DMS 273 (cell line): ENCODE data around the gene P2RY6.

Experiments
- DNase-seq: peaks from one replicate; lab custom pipeline; 2025; ENCODE audit not compliant: unreplicated experiment; lab: John Stamatoyannopoulos, UW

Gene P2RY6

DNA sequence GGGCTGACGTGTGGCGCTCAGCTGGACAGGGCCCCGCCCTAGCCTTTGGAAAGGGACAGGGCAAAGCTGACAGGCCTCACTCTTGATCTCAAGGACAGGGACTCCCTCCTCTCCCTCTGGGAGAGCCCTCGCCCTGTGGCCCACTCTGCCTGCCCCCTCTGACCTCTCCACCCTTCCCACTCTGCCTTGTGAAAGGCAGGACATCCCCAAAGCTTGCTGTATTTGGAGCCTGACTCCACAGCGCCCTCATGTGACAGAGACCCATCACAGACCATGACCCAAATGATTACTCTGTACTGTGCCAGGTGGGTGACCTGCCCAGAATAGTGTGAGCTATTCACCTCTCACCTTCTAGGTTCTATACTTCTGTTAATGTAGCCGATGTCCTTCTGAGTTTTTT lies 35.3 kb upstream of the P2RY6 start:
- DNase-seq, result peak; percentile 65

GRCh38 chr11:73237471-73238290 lies 34.5 kb upstream of the P2RY6 start:
- no peak for DNase-seq

GRCh38 chr11:73239111-73239521 lies 33.0 kb upstream of the P2RY6 start:
- DNase-seq, result no peak

DNA sequence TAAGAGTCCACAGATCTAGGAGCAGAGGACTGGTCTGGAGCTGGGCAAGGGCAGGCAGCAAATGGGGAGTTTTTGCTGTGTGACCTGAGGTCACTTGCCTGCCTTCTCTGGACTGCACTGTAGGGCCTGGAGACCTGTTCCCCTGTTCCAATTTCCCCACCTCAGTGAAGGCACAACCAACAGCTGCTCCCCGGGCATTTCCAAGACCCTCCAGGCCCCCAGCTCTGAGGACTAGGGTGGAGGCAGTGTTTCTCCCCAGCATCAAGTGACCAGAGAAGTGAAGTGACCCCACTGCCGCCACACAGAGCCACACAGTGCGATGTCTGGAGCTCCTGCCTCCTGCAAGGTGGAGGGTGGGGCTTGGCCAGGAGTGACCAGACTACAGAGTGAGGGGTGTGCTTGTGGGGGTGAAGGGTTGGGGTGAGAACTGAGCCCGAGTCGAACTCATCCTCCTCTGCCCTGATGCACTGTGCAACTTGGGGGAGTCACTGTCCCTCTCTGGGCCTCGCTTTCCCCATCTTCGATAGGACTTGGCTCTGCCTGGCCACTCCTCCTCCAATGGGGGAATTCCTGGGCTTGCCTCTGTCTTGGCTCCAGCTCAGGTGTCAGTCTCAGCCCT lies 32.5 kb upstream of the P2RY6 start:
- no peak for DNase-seq

DNA sequence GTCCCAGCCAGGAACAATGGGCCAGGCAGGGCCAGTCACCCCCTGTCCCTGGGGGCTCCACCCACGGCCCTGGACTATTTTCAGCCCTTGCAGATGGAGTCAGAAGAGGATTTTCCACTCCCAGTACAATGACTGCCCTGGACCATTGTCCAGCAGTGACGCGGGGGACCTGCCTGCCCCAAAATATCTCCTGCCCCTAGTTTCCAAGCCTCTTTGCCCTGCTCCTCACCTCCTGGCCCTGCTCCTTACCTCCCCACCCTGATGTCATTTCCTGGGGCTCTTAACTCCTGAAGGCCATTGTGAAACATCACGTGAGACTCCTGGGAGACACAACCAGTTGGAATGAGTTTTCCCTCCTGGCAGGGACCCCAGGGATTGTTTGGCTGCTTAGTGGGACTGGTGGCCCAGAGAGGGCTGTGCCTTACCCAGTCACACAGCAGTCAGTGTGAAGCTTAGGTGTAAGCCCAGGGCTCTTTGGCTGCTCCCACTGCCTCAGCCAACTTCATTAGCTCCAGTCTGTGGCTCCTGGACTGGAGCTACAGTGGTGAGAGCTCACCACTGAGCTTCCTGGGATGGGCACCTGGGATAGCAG lies 31.9 kb upstream of the P2RY6 start:
- DNase-seq, result no peak

GRCh38 chr11:73241300-73241699 lies 30.8 kb upstream of the P2RY6 start:
- DNase-seq, result no peak

- peak; percentile 77 for DNase-seq
Observed at GRCh38 chr11:73242251-73243092, 29.7 kb upstream of the P2RY6 start.

DNA sequence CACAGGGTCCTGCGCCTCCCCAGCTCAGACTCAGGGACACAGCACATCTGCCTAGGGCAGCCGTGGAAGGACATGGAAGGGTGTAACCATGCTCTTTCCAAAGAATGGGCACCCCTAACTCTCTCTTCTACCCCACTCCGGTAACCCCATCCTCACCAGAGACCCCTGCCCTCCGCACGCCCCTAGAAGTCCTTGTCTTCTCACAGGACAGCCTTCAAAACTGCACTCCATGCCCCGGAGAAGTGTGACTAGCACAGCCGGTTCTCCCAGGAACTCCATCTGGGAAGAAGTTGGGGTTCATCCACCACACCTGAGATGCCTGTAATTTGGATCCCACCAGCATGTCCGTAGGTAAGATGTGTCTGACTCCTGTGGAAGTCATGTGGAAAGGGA lies 29.0 kb upstream of the P2RY6 start:
- no peak for DNase-seq

DNA sequence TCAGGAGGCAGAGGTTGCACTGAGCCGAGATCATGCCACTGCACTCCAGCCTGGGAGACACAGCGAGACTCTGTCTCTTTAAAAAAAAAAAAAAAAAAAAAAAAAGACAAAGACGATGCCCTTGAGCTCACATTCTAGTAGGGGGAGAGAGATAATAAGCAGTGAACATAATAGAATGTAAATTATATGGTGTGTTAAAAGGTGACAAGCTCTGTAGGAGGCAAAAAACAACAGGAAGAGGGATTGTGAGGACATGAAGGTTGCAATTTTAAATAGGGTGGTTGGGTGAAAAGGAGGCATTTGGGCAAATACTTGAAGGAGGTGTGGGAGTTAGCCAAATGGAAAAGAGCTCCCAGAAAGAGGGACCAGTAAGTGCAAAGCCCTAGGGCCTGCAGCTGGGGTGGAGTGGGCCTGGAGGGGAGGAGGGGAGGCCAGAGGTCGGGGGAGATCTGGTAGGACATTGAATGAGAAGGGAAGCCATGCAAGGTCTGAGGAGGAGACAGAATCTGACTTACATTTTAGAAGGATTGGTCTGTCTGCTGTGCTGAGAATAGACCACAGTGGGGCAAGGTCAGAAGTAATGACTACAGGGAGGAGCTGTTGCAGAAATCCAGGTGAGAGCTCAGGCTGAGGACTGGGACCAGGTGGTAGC lies 27.4 kb upstream of the P2RY6 start:
- DNase-seq, result no peak

- DNase-seq, result no peak
Observed at GRCh38 chr11:73245461-73245860, 26.7 kb upstream of the P2RY6 start.

GRCh38 chr11:73246303-73246702 lies 25.8 kb upstream of the P2RY6 start:
- DNase-seq, result no peak

GRCh38 chr11:73248526-73249185 lies 23.5 kb upstream of the P2RY6 start:
- no peak for DNase-seq

GRCh38 chr11:73249304-73249703 lies 22.8 kb upstream of the P2RY6 start:
- DNase-seq, result no peak

DNA sequence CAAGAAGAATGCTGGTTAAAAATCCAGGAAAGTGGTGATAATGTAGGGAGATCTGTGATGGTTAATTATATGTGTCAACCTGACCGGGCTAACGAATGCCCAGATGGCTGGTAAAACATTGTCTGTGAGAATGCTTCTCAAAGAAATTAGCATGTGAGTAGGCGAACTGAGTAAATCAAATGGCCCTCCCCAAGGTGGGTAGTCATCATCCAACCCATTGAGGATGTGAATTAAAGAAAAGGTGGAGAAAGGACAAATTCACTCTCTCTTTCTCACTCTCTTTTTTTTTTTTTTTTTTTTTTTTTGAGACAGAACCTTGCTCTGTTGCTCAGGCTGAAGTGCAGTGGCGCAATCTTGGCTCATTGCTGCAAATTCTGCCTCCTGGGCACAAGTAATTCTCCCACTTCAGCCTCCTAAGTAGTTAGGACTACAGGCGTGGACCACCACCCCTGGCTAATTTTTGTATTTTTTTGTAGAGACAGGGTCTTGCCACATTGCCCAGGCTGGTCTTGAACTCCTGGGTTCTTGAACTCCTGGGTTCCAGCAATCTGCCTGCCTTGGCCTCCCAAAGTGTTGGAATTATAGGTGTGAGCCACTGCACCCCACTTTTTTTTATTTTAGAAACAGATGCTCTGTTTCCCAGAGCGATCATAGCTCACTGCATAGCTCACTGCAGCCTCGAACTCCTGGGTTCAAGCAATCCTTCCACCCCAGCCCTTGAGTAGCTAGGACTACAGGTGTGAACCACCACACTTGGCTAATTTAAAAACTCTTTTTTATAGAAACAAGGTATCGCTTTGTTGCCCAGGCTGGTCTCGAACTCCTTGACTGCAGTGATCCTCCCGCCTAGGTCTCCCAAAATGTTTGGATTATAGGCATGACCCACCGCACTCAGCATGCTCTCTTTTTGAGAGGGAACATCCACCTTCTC lies 22.0 kb upstream of the P2RY6 start:
- no peak for DNase-seq

GRCh38 chr11:73252577-73253191 lies 19.5 kb upstream of the P2RY6 start:
- peak; percentile 36 for DNase-seq

GRCh38 chr11:73257342-73258103 lies 14.6 kb upstream of the P2RY6 start:
- no peak for DNase-seq

DNA sequence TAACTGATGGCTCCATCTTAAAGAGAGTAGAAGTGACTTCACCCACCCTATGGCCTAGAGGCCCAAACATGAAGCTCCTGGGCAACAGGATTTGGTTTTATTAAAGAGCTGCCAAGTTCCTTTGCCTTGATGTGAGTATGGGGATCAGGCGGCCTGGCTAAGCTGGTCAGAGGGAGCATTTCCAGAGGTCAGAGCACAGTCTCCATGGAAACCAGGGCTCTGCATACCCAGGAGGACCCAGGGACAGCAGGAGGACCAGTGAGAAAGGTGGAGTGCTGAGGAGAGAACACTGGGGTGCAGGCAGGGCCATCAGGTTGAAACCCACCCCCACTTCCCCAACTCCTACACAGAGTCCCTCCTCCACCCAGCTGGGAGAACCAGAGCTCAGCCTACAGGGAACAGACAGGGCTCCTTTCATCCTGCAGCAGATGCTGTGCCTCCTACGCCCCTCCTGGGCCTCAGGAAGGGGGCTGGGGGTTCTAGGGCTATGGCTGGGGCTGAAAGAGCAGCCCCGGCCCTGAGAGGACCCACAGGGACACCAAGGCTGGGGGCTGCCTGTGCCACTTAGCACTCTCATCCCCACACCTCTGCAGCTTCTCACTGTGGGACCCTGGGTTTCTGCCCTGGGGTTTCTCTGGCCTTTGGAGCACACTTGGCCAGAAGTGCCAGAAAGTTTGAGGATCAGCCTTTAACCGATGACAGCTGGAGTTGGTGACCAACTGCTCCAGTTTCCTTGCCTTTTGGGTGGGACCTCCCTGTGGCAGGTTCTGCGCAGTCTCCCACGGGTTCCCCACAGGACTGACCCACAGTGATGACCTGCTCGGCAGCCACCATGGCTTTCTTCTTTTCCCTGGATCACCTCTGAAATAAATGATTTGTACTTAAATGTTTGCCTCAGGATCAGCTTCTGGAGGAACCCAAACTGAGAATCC lies 13.8 kb upstream of the P2RY6 start:
- DNase-seq, result no peak
